Panc1 (cell line): ENCODE data around the gene TPM4. TPM values are rescaled to one million over a fixed set of nuclear protein-coding genes. Genes with fewer than 3 reads are reported as not detected.

Experiments
- ATAC-seq: fragments of 200-7000 bp; cut with Tn5 transposase; 2 replicates; pipeline ENCODE4 v1.9.1; 2020; ENCODE audit warnings: mild to moderate bottlenecking, moderate library complexity
- BruUV-seq: library from RNA; stranded (reverse); fragments of 400-500 nt; replicated peaks from 2 replicates; lab custom pipeline; 2021; lab: Mats Ljungman, UMichigan
- CTCF ChIA-PET: fragments of 300-600 bp; sonication (Branson Sonifier 250); formaldehyde crosslinking; loops from one replicate; lab custom pipeline; 2022; ENCODE audit warnings: antibody characterized with exemption; lab: Charles Lee
- POLR2A ChIA-PET: fragments of 300-600 bp; sonication (Branson Sonifier 250); formaldehyde crosslinking; loops from one replicate; lab custom pipeline; 2022; ENCODE audit warnings: antibody characterized with exemption; lab: Charles Lee
- DNase-seq: peaks from one replicate; pipeline ENCODE4 v3.0.0-alpha.2; 2010; ENCODE audit warnings: low read depth, low spot score
- H3K27ac ChIP-seq: 2 replicates; pipeline ENCODE4 v1.5.1; 2011; ENCODE audit warnings: mild to moderate bottlenecking, low read length, inconsistent platforms
- H3K27me3 ChIP-seq: fragments of 200-500 bp; sonication (Bioruptor generic); 2 replicates; pipeline ENCODE4 v1.6.0; 2014; ENCODE audit warnings: low read length, inconsistent platforms; ENCODE audit not compliant: control insufficient read depth, insufficient read depth
- H3K36me3 ChIP-seq: fragments of 200-500 bp; sonication (Bioruptor generic); 2 replicates; pipeline ENCODE4 v1.5.1; 2014; ENCODE audit warnings: inconsistent platforms, mild to moderate bottlenecking, low read length, moderate library complexity; ENCODE audit not compliant: control insufficient read depth, insufficient read depth
- H3K4me1 ChIP-seq: 2 replicates; pipeline ENCODE4 v1.5.1; 2011; ENCODE audit warnings: inconsistent platforms, mild to moderate bottlenecking, low read length, moderate library complexity; ENCODE audit not compliant: control insufficient read depth, insufficient read depth
- H3K4me3 ChIP-seq, 2 experiments: 2 replicates each; pipeline ENCODE4 v1.5.1; 2011 to 2012; ENCODE audit warnings: low read depth in 2 of 2, low read length in 2 of 2, mild to moderate bottlenecking in 2 of 2, inconsistent platforms in 1 of 2, moderate library complexity in 1 of 2
- H3K9me3 ChIP-seq: fragments of 200-500 bp; sonication (Bioruptor generic); 2 replicates; pipeline ENCODE4 v1.5.1; 2014; ENCODE audit warnings: low read depth, mild to moderate bottlenecking, inconsistent platforms, low read length, moderate library complexity; ENCODE audit not compliant: control insufficient read depth, insufficient read depth
- CTCF ChIP-seq: fragments of 450-650 bp; IDR thresholded peaks from 2 replicates; pipeline ENCODE4 v1.5.1; 2017; ENCODE audit warnings: mild to moderate bottlenecking
- POLR2AphosphoS5 ChIP-seq: IDR thresholded peaks from 2 replicates; pipeline ENCODE4 v1.6.1; 2012; ENCODE audit warnings: mild to moderate bottlenecking, low read depth, low read length, moderate library complexity
- REST ChIP-seq, 2 experiments: IDR thresholded peaks; 2 replicates each; pipeline ENCODE4 v1.6.1; 2011 to 2012; ENCODE audit warnings: low read depth in 2 of 2, control low read depth in 1 of 2, low read length in 1 of 2, mild to moderate bottlenecking in 1 of 2, moderate library complexity in 1 of 2; ENCODE audit not compliant: insufficient read depth in 1 of 2
- SIN3A ChIP-seq: IDR thresholded peaks from 2 replicates; pipeline ENCODE4 v1.6.1; 2012; ENCODE audit warnings: low read depth, mild to moderate bottlenecking, low read length, moderate library complexity, borderline replicate concordance; ENCODE audit not compliant: insufficient read depth
- TCF7L2 ChIP-seq: IDR thresholded peaks from 2 replicates; pipeline ENCODE4 v1.6.1; 2011; ENCODE audit warnings: mild to moderate bottlenecking, low read depth, low read length, inconsistent platforms
- in situ Hi-C: cut with HindIII; loops from 2 replicates; pipeline ENCODE4 v1.10.0; 2016; ENCODE audit warnings: low sequenced_read_pairs, low pct_unique_long_range_greater_than_20kb
- intact Hi-C: fragments of 100-400 bp; cut with micrococcal nuclease; formaldehyde crosslinking; loops from one replicate; pipeline ENCODE4 v1.10.0; 2022; ENCODE audit not compliant: unreplicated experiment
- total RNA-seq: library from RNA; stranded (reverse); gene quantifications from one replicate; pipeline ENCODE4 v1.2.1, GENCODE V29; 2021; ENCODE audit not compliant: unreplicated experiment

The TPM4 gene
- total RNA-seq, 1 experiment from 2014 or later: 165 TPM

GRCh38 chr19:16113727-16114126, 37.4 kb downstream of the TPM4 start:
- ChIA-PET CTCF (no interaction called here), POLR2A (no interaction called here)
- Histone ChIP-seq H3K27ac (no peak overlapping the region), H3K36me3 (no peaks in the 10 kb centered on the region; the same call in 1 of the 2 replicates), H3K9me3 (no peaks in the 10 kb centered on the region), H3K4me1 (peaks cover 5% of the 10 kb centered on the region; the same call in 1 of the 2 replicates), H3K27me3 (no peaks in the 10 kb centered on the region), H3K4me3 (no peak overlapping the region)
- TF ChIP-seq SIN3A: no peak
- TF ChIP-seq POLR2AphosphoS5: no peak
- no peak for TF ChIP-seq TCF7L2
- no peak for TF ChIP-seq CTCF
- TF ChIP-seq REST (IDR thresholded peaks at IDR 0.05; ENCODE audit: insufficient read depth in 1 of 2, low read depth in 2 of 2, low read length in 1 of 2): no peak
- no peak for DNase-seq
- no TSS peak for BruUV-seq
- in situ Hi-C loops: no loop called here
- ATAC-seq: no peak
- intact Hi-C loops: no loop called here

- TF ChIP-seq REST (IDR thresholded peaks at IDR 0.05; ENCODE audit: insufficient read depth in 1 of 2, low read depth in 2 of 2, low read length in 1 of 2) (no peak), CTCF (no peak), TCF7L2 (no peak), POLR2AphosphoS5 (no peak), SIN3A (no peak)
- Histone ChIP-seq H3K27me3 (no peaks in the 10 kb centered on the region), H3K4me1 (peaks cover 5% of the 10 kb centered on the region; the same call in 1 of the 2 replicates), H3K27ac (no peak overlapping the region), H3K9me3 (no peaks in the 10 kb centered on the region), H3K36me3 (no peaks in the 10 kb centered on the region; the same call in 1 of the 2 replicates), H3K4me3 (no peak overlapping the region)
- intact Hi-C loops (no loop called here), in situ Hi-C loops (no loop called here)
- DNase-seq (no peak), ATAC-seq (no peak)
- POLR2A ChIA-PET: no interaction called here
- BruUV-seq: no TSS peak
- CTCF ChIA-PET: no interaction called here
Observed at GRCh38 chr19:16115301-16116039, 39.2 kb downstream of the TPM4 start.
